Umbilical cord (tissue), 2 donors: ENCODE measurements around the gene ACP3. TPM values are rescaled to one million over a fixed set of nuclear protein-coding genes. Genes with fewer than 3 reads are reported as not detected.
"Not testable (repeated sequence)": the region's sequence is repeated elsewhere in the genome, so short reads cannot be mapped to it uniquely, and the experiment has no call there.

ENCODE experiments used
- DNase-seq: peaks from one replicate; pipeline ENCODE4 v3.0.0-alpha.2; 2015; ENCODE audit warnings: low spot score
- total RNA-seq: library from RNA; depleted of rRNA; stranded (reverse); fragments of >200 nt; gene quantifications from one replicate; pipeline ENCODE4 v1.2.3, GENCODE V29; 2014; ENCODE audit warnings: low replicate concordance; ENCODE audit not compliant: insufficient read depth

The ACP3 gene
- total RNA-seq, 1 donor from 2014 or later = 8.4 TPM

GRCh38 chr3:132360717-132361116 lies 43.5 kb downstream of the ACP3 start:
- DNase-seq = no peak

GRCh38 chr3:132362329-132362728 lies 45.1 kb downstream of the ACP3 start:
- no peak for DNase-seq

DNA sequence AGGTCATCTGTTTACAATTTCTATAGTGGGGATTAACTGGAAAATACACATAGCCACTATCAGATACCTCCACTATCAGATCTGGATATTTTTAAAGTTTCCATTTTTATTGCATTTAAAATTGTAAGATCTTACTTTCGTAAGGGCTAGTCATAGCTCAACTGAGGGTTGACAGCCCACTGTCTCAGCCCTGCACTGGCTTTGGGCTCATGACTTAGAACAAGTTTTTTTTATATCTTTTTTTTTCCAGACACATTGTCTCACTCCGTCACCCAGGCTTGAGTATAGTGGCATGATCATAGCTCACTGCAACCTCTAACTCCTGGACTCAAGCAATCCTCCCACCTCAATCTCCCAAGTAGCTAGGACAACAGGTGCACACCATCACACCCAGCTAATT lies 51.3 kb downstream of the ACP3 start:
- DNase-seq = no peak

GRCh38 chr3:132368962-132369361 lies 51.8 kb downstream of the ACP3 start:
- DNase-seq = no peak

DNA sequence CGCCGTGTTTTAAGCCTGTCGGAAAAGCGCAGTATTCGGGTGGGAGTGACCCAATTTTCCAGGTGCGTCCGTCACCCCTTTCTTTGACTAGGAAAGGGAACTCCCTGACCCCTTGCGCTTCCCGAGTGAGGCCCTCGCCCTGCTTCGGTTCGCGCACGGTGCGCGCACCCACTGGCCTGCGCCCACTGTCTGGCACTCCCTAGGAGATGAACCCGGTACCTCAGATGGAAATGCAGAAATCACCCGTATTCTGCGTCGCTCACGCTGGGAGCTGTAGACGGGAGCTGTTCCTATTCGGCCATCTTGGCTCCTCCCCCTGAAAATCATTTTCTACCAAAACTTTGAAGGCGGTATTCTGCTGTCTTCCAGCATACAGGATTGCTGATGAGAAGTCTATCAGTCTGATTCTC lies 59.7 kb downstream of the ACP3 start:
- not testable (repeated sequence) for DNase-seq

DNA sequence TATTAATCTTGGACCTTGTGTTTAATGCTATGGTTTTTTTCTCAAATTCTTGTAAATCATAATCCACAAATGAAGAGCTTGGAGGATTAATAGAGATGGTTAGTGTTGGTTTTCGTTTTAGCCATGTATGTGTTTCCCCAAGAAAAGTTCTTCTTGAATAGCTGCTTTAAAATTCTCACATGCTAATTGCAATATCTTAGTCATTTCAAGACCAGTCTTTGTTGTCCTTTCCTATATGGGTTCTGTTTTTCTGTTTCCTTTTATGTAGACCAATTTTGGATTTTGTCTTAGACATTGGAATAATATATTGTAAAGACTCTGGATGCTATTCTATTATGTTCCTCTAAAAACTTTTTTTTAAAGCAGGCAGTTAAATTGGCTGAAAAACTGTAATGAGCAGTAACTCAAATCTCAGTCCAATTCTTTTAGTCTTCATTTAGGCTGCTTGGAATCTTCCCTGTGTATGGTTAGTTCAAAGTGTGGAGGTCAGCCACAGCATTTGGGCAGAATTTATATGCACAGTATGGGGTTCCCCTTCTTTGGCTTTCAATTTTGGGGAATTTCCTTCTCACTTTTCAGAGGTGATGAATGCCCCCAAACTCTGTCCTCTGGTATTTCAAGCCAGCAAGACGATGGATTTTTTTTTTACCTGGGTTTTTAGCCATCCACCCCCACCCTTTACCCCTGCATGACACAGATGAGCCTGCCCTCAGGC lies 61.0 kb downstream of the ACP3 start:
- DNase-seq = no peak

DNA sequence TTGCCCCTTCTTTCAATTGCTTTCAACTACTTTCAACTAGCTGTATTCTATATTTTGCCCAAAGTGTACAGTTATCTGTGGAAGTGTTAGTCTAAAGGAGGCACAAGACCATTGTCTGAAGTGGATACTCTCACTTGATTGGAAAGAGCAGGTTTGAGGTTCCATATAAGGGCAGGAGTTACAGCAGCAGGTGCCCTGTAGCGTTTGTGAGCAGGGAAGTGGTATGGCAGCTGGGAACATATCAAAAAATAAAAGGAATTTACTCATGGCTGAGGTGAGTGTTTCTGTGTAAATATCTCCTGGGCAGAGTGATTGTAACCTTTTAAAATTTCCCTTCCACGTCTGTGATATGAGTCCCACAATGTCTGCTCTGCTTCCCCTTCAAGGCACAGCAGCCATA lies 61.6 kb downstream of the ACP3 start:
- DNase-seq = no peak

DNA sequence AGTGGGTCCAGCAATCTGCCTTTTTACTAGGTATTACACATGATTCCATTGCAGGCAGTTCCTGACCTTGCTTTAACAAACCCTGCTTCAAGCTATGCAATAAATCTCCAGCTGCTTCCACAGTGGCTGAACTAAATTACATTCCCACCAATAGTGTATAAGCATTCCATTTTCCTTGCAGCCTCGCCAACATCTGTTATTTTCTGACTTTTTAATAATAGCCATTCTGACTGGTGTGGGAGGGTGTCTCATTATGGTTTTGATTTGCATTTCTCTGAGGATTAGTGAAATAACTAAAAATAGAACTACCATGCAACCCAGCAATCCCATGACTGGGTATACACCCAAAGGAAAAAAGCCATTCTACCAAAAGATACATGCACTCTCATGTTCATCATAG lies 63.7 kb downstream of the ACP3 start:
- DNase-seq = no peak

- DNase-seq = no peak
Measured at GRCh38 chr3:132381348-132381944, 64.2 kb downstream of the ACP3 start.

- no peak for DNase-seq
Measured at GRCh38 chr3:132382267-132382666, 65.1 kb downstream of the ACP3 start.

- no peak for DNase-seq
Measured at GRCh38 chr3:132382688-132383194, 65.5 kb downstream of the ACP3 start.

GRCh38 chr3:132386259-132386658 lies 69.1 kb downstream of the ACP3 start:
- DNase-seq = no peak

GRCh38 chr3:132392675-132393074 lies 75.5 kb downstream of the ACP3 start:
- DNase-seq = not testable (repeated sequence)

DNA sequence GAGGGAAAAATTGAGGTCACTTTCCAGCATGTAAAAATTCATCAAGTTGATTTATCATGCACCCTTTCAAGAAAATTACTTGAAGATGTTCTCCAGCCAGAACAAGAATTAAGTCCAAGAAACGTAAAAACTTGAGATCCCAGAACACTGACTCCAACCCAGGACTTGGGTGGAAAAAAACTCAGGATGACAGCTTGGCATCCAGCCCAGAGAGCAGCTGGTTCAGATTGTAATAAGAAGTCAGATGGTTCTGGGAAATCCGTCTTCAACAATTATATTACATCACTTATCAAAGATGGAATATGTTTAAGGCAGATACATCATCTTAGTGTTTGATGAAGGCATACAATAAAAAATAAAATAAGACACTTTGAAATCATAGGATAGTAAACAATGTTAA lies 77.1 kb downstream of the ACP3 start:
- DNase-seq = peak; percentile 32

DNA sequence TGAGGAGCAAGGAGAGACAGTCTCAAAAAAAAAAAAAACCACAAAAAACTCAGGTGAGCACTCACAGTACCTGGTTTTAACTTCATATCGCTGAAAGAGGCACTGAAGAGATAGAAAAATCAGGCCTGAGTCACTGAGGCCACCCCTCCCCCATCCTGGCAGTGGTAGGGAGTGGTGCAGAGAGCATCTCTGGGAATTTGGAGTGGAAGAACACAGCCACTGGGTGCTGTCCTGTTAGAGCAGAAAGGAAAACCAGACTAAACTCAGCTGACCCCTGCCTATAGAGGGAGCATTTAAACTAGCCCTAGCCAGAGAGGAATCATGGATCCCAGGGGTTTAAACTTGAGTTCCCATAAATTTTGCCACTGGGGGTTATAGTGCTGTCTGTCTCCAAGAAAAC lies 77.9 kb downstream of the ACP3 start:
- DNase-seq = no peak

- no peak for DNase-seq
Measured at GRCh38 chr3:132396255-132396654, 79.0 kb downstream of the ACP3 start.

DNA sequence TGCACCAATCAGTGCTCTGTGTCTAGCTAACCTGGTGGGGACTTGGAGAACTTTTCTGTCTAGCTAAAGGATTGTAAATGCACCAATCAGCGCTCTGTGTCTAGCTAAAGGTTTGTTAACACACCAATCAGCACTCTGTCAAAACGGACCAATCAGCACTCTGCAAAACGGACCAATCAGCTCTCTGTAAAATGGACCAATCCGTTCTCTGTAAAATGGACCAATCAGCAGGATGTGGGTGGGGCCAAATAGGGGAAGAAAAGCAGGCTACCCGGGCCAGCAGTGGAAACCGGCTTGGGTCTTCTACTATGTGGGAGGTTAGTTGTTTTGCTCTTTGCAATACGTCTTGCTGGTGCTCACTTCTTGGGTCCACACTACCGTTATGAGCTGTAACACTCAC lies 79.6 kb downstream of the ACP3 start:
- DNase-seq = not testable (repeated sequence)

- DNase-seq = peak; percentile 65
Measured at GRCh38 chr3:132399054-132399929, 82.1 kb downstream of the ACP3 start.

DNA sequence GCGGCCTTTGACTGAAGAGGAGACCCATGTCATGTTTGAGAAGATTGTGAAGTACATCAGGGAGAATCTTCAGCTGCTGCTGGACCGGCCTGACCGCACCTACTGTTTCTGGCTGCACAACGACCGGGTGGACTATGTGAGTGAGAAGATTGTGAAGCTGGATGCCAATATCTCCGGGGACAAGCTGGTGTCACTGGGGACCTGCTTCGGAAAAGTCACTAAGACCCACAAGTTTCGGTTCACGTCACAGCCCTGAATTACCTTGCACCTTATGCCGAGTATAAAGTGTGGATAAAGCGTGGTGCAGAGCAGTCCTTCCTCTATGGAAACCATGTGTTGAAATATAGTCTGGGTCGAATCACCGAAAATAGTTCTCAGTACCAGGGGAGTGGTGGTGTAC lies 84.0 kb downstream of the ACP3 start:
- no peak for DNase-seq

- DNase-seq = peak; percentile 17
Measured at GRCh38 chr3:132404276-132404675, 87.1 kb downstream of the ACP3 start.

DNA sequence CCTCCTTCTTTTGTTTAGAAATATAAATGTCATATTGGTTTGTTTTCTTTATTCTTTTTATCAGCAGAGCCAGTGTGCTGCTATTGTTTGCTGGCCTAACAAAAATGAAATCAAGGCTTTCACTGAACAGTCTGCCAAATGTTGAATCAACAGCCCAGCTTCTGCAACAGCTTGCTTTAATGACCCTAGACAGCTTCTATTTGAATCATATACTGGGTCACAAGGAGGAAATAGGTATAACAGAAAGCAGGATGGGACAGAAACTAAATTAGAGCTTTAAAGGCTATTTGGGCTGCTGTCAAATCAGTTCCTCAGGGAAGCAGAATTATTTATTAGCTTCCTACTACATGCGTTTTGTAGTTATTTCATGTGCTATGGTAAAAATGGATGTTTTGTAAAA lies 88.0 kb downstream of the ACP3 start:
- peak; percentile 58 for DNase-seq

- DNase-seq = peak; percentile 36
Measured at GRCh38 chr3:132405609-132406299, 88.5 kb downstream of the ACP3 start.
